ENCODE measurements around the gene SRBD1. TPM values are rescaled to one million over a fixed set of nuclear protein-coding genes. Genes with fewer than 3 reads are reported as not detected.

The SRBD1 gene
- total RNA-seq, 1 donor from 2014 or later, result 78.6 TPM

DNA sequence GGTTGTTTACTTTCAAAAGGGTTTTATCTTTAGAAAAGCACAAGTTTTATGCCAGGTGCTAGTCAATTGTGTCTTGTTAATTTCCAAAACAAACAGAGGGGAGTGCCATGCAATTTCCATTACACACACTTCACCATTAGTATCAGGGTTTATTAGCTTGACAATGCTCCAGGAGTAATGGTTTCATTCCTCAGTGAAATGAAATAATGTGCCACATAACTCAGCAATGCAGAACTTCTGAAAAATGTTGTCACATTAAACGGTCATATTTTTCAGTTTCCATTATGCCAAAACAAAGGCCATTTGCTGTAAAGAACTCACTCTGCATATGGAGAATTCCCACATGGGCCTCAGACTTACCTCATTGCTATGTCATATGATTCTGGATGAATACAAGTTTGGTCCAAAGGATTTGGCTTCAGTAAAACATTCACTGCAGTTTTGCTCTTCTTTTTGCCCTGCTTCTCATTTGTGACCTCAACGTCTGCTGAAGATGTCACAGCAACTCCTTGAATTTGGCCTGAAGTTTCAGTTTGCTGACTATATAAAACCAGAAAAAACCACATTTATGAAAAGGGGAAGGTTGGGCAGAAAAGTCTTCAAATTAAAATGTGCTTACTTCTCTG is 198.2 kb downstream of the SRBD1 start:
- no peak for DNase-seq

DNA sequence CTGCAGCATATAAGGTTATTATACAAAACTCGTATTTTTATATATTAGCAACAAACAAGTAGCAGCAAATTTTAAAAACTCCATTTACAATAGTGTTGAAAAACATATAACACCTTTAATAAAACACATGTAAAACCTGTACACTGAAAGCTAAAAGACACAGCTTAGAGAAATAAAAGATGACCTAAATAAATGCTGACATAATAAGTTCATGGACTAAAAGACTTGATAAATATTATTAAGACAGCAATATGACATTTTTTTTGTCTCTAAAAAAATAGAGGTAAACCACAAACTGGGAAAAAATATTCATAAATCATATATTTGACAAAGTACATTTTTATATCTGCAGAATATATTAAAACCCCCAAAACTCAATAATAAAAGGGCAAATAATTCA is 201.4 kb downstream of the SRBD1 start:
- DNase-seq, result no peak

DNA sequence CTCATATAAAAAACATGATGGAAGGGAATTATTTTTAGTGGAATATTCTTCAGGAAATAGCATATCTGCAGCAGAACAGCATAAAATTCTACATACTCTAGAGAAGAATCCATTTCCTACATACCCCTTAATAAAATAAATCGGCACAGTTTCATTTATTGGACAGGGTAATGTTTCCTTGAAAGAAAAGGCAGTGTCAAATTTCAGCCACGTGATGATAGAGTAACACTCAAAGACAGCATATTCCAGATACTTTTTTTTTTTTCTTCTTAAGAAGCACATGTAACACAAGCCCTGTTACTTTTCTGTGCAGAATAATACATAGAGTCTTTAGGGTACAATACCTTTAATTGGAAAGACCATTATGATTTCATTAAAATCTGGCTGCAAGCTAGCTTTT is 204.4 kb downstream of the SRBD1 start:
- no peak for DNase-seq

DNA sequence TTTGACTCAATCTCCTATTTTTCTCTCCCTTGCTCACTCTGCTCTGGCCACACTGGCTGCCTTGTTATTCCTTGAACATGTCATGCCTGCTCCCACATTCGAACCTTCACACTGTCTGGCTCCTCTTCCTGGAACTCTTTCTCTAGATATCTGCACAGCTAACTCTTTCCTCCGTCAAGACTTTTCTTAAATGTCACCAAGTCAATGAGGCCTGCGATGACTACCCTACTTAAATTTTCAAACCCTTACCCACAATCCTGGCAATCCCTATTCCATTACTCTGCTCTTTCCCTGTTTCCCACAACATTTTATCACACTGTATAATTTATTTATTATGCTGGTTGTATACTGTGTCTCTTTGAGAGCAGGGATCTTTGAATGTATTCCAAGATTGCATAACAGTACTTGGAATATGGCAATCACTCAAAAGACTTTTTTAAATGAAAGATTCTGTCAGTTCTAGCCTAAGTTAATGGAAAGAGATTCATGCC is 206.2 kb downstream of the SRBD1 start:
- DNase-seq, result no peak

DNA sequence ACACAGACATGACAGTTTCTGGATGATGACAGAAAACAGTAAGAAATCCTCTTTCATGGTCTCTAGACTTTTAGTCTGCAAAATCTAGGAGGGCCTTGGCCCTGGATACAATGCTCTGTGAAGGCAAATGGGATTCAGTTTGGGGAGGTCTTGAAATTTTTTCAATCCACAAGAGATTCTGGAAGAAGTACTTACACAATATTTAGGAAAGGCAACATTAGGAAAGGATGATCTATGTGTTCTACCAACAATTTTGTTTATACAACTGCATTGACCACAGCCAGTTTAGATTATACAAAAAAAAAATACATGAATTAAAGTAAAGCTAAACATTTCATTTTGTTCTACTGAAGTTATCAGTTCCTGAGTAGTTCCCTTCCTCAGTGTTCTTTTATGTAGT is 208.0 kb downstream of the SRBD1 start:
- no peak for DNase-seq

DNA sequence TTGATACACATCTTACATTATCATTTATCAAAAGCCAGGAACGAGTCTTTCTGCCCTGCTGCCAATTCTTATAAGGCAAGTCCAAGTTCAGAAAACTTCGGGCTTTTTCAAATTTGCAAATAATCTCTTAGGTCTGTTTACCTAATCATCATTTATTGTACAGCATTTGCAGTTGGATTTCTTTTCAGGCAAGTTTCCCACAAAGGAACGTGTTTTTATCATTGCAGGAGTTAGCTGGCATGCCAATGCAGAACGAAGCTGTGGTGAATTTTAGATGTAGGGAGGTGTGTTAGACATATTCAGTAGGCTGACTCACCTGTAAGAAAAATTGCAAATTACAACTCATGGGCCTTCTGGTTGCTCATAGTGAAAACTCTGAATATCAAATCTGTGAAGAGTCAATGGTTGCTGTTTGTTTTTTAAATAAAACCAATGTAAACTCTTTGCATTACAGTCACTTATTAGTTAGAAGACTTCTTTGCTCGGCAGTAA is 209.6 kb downstream of the SRBD1 start:
- DNase-seq, result no peak

DNA sequence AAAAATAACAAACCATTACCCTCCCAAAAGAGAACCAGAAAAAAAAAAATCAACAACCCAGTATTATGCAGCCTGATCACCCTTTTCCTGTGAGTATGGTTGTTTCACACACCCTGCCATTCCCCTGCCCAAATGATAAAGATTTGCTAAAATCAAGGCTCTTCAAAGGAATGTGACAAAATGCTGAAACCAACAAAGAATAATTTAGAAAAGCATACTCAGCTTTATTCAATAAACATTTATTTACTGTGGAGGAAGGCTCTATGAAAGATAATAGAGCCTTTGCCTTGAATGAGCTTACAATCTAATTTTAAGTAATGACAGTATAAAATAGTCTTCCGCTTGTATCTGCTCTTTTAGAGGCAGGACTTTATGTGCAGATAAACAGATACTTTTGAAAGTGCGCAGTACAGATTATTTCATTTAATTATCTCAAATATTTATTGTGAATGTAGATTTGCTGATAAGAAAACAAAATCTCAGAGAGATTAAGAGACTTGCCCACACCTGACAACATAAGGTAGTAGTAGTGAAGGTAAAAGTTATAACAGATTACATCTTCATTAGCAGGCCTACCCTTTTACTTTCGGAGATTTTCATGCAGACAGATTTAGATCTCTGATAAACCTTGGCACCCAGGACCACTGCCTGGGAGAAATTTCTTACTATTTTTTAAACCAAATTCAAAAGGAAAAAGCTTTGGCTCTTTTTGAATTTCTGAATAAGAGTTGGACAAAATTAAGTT is 211.9 kb downstream of the SRBD1 start:
- no peak for DNase-seq

DNA sequence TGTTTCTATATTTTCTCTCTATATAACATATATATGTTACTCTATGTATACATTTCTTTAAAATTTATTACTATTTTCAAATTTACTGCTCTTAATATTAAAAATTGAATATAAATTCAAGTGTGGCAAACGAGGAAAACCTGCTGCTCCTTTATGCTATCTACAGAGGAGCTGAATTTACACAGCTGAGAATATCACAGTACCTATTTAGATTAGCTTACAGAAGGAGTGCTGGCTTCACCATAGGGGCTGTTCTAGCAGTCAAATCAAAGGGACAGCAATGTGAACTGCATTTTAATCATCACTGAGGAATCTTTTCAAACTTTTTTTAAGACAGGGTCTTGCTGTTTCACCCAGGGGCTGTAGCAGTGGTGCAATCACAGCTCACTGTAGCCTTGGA is 213.8 kb downstream of the SRBD1 start:
- no peak for DNase-seq

DNA sequence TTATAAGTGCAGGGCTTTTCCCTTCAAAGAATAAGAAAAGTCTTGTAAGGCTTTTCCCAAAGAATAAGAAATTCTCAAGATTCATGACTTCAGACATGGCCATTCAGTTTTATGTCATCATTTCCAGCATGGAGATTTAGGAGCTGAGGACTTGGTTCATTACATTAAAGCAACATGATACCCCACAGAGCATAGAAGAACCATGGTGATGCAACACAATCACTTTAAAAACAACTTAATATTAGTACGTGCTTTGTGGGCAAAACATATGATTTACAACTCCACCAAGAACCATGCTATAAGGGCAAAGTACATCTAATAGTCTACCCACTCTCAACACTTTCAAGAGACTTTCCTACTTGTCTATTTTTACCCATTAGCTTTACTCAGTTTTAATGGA is 214.4 kb downstream of the SRBD1 start:
- no peak for DNase-seq

DNA sequence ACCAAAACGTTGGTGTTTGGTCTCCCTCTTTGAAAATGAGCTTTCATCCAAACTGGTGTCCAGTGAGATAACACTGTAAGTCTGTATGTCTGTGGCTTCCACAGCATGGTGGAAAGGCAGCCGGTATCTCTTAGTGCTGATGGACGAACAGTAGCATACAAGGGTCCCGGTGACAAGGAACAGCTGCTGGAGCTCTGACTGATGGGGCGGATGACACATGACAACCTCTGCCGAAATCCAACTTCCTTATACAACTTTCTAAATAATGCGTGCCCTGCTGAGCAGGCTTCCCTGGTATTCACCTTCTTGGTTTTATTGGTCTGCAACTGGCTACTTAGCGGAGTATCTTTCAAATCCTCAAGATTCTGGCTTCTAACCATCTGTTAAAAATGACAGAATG is 216.2 kb downstream of the SRBD1 start:
- DNase-seq, result no peak

DNA sequence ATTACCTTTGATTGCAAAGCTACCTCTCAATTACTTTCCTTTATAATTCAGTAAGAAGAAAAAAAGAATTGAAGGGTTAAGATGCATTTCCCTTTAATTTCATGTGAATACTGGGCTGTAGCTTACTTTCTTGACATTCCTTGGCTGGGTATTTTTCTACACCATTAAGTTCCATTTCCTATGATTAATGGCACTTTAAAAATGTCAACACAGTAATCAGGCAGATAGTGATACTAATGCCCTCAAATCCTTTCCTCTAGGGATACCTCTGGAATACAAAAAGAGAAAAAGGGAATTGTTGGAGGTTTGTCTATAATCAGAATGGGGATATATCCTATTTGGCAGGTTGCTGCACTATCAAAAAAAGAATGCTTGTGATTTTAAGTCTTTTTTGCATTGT is 216.9 kb downstream of the SRBD1 start:
- DNase-seq, result no peak

DNA sequence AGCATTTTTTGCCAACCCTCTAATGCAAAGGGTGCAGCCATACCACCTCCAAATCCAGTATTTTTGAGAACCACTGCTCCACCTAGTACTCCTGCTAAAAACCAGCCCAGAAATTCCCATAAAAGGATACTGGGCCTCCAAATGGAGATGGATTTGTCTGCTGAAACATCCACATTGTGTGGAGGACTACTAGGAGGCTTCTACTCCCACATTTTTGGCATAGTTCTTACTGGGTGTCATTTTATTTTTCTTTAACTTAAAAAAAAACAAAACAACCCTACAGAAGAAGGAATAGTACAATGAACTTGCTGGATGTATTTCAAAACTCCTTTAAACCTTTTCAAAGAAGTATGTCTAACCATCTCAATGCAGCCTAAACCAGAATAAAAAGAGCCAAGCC is 219.2 kb downstream of the SRBD1 start:
- no peak for DNase-seq

DNA sequence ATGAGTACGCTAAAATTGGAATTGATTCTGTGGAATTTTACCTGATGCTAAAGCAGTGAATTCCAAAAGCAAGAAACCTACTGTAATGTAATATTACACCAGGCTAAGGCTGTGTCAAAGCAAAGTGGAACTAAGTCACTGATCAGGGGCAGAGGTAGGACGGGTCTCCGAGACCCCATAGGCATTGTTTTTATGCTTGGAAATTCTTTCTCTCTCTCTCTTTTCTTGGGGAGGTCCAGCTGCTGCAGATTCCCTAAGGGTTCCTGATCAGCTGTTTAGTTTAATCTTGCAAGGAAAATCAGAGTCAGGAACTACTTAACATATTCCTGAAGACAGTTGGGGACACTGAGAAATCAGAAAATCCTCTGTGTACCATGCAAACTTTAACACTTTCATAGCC is 220.2 kb downstream of the SRBD1 start:
- DNase-seq, result no peak

DNA sequence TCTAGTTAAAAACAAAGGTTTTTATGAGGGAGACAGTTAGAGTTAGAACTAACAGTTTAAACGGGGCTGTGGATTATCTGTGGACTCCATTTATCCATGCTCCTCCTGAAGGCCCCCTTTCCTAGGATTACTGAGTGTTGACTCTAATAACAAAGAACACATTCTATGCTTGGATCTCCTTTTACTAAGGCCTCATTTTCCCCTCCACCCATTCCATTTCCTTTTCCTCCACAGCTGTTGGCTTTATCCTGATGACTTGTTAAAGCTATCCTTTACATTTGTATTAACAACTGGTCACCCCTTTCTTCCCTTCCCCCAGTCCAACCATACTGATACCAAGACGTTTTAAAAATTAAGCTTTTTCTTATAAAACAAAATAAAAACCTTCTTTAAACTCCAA is 220.6 kb downstream of the SRBD1 start:
- no peak for DNase-seq

DNA sequence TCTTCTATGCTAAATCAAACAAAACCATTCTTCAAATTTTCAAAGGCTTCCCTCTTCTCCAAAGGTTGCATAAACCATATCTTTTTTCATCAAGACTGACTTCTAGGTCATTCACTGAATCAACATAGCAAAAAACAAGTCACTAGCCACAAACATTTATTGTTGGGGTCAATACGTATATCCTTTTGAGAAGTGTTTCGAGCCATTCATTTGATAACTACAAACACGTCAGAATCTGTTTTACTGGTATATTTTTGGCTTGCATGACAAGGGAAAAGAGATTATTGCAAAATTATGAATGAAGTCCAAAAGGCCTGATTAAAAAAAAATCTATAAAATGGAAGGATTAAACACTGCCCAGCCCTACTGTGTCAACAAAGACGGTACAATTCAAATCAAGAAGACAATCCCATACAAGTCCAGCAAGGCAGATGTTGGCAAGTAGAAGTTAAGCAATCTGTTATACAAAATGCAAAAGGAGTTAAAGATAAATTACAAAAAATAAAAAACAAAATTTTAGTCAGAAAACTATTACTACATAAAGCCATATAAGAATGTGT is 222.4 kb downstream of the SRBD1 start:
- no peak for DNase-seq

DNA sequence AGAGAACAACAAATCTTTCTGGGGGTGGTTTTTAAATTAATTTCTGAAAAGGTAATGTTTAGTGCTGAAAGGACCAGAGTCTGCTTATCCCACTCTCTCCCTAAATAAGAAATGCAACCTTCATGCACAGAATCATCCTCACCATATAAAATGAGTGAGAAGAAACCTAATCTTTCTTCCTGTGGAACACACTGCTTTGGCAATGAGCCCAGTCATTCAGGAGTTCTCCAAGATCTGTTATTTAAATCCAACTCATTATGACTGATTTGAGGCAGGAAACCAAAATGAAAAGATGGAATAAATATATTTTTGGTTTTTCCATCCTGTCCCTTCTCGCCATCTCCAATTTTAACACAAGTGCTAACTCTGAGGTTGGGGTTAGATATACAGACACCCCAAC is 228.3 kb downstream of the SRBD1 start:
- no peak for DNase-seq

DNA sequence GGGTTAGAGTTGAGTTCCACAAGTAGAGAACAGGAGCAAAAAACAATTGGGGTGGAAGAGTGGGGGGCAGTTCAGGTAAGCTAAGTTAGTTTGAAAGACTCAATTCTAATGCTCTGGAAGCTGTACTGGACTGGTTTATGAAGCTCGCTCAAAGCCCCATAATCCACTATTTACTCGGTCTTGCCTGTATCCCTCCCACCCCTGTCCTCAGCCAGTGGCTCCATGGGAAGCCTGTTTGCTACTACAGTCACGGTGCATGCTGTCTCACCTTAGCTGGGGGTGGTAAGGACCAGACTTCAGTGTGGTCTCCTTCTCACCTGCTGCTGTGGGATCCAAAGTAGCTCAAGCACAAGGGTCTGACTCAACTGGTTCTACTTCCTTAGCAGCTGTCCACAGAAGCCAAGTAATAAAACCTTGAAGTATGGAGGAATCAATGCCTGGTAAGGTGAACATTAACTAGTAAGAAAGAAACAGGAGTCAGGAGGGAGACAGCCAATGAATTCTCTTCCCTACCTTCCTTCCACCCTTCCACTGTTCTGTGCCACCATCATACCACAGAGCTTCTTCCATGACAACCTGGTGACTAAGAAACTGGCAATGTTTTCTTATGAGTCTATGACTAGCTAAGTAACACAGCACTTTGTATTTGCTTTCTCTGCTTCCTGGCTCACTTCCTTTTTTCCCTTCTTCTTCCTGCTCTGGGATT is 230.8 kb downstream of the SRBD1 start:
- no peak for DNase-seq

DNA sequence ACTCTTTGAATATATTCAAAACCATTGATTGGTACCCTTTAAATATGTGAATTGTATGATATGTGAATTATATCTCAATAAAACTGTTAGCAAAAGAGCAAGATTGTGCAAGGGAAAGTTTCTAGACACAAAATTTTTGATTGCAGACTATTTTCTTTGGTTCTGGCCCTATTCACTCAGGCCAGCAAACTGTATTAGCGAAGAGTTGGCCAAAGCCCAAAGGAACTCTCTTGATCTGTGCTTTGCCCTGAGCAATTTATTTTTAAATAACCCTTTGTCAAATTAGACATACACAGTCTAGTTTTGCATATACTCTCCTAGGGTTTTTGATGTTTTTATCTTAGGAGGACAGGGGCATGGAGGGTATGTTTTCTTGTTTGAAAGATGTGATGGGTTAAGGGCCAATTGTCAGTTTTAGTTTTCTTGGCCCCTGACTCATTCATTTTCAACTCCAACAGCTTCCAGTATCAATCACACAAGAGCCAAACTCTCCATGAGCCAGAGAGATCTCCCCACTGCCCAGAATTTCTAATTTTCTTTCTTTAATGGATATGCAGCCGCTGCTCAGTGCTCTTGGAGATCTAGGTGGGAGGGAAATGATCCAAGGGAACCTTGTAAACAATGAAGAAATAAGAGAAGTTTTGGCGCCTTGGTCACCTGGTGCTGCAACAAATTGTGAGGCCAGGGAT is 231.5 kb downstream of the SRBD1 start:
- DNase-seq, result no peak

DNA sequence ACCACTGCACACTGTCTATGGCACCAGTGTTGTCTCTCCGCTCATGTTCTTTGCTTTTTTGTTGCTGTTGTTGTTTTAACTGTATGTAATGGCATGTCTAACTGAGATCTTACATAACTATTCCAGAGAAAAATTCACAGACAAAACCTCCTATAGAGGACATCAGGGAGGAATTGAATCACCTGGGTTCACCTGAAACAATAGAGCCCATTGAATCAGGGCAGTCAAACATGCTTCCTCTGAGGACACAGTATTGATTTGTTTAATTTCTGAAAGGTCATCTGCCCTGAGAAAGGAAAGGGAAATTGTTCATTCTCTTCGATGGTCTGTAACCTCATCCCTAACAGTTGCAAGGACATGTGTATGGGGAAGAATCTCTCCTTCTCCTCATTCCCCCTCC is 237.5 kb downstream of the SRBD1 start:
- no peak for DNase-seq

DNA sequence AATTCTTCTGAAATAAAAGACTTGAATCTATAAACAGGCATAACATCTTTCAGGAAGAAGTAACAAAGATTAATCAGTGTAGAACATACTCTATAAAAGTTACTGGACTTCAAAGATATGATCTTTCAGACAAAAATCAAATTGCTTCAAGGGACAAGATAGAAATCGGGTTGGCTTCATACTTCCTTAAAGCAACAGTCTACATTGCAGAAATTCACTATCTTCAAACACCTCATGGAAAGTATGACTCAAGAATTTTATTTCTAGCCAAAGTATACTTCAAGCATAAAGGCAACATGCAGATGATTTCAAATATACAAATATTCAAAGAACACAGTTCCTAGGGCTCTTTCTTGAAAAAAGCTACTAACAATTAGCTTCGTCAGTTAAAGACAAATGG is 240.7 kb downstream of the SRBD1 start:
- no peak for DNase-seq

DNA sequence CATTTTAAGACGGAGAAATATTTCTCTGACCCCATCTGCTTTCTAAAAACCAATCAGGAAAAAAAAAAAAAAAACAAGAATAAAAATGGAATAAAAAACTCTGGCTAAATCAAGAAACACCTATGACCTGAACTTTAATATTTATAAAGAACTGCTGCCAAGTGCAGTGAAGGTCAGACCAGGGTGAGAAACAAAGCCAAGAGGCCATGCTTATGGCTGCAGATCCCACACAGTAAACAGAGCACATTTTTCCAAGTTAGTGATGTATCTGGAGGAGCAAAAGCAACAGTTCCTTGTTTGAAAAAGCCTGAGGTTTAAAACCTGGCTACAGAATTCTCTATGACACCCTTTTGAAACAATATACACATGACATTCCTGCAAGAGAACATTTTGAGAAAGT is 242.3 kb downstream of the SRBD1 start:
- DNase-seq, result no peak

DNA sequence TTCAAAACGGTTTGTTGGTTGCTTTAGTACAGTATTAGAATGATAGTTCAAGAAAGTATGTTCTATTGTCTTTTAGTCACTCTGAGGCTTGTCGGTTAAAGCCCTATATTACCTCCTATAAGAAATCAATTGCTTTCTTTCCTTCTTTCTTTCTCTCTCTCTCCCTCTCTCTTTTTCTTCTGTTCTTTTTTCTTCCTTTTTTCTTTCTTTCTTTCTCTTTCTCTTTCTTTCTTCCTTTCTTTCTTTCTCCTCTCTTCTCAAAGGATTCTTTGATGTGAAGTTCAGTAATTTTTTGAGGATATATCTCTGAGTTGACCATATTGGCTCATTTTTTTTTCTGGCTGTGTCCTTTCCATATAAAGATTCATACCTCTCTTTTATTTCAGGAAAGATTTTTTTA is 249.4 kb downstream of the SRBD1 start:
- DNase-seq, result no peak

DNA sequence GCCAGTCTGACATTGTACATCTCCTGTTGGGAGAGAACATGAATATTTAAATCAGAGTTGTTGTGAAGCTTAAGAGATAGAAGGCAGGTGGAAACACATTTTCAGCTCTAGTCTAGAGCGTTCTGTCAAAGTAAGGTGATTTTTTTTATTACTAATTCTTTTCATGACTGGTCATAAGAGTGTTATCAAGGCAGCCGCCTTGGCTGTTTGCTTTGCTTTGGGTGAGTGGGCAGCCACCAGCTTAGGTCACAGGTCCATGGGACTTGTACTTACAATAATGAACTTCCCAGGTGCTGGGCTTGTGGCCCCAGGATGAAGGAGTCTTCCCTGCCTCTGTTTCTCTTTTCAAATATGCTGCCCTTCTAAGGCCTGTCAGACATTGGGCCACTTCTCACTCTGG is 256.3 kb downstream of the SRBD1 start:
- no peak for DNase-seq
